ENCODE results near the gene FANCE.

DNA sequence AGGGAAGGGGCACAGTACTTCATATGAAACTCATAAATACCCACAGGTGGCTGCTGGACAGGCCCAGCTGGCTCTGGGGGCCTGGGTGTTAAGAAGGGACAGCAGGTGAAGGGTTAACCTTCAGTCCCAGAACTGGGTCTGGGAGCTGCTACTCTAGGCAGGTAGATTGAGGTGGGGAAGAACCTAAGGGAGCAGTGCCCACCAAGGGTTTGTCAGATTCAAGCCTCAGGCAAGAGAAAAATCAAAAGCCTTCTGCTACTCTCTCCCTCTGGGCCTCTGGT is 21.7 kb downstream of the FANCE start:
- TF ChIP-seq POLR2A (IDR thresholded peaks at IDR 0.05) (no peak), EP300 (IDR thresholded peaks at IDR 0.05) (no peak), POLR2AphosphoS5 (IDR thresholded peaks at IDR 0.05) (no peak)
- TF ChIP-seq, protein P1, sequence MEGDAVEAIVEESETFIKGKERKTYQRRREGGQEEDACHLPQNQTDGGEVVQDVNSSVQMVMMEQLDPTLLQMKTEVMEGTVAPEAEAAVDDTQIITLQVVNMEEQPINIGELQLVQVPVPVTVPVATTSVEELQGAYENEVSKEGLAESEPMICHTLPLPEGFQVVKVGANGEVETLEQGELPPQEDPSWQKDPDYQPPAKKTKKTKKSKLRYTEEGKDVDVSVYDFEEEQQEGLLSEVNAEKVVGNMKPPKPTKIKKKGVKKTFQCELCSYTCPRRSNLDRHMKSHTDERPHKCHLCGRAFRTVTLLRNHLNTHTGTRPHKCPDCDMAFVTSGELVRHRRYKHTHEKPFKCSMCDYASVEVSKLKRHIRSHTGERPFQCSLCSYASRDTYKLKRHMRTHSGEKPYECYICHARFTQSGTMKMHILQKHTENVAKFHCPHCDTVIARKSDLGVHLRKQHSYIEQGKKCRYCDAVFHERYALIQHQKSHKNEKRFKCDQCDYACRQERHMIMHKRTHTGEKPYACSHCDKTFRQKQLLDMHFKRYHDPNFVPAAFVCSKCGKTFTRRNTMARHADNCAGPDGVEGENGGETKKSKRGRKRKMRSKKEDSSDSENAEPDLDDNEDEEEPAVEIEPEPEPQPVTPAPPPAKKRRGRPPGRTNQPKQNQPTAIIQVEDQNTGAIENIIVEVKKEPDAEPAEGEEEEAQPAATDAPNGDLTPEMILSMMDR (IDR thresholded peaks at IDR 0.05) = no peak
